Measurements from ENCODE around the gene UBE2G2.

GRCh38 chr21:44845418-44846223 is 44.0 kb upstream of the UBE2G2 start:
- TF ChIP-seq CTCF (IDR thresholded peaks at IDR 0.05) (no peak), POLR2A (IDR thresholded peaks at IDR 0.05) (no peak), POLR2AphosphoS5 (IDR thresholded peaks at IDR 0.05) (no peak)

Data from prostate gland (tissue), 2 donors.